K562 (cell line): Measurements from ENCODE around the gene DPY19L3. TPM values are rescaled to one million over a fixed set of nuclear protein-coding genes. Genes with fewer than 3 reads are reported as not detected.

Experiments used
- CGGBP1 ChIP-seq: fragments of 250-450 bp; sonication (Bioruptor Pico); IDR thresholded peaks from 2 replicates; pipeline ENCODE4 v1.9.0; 2021; ENCODE audit warnings: mild to moderate bottlenecking
- CSDE1 ChIP-seq, 2 experiments: fragments of 450-650 bp; IDR thresholded peaks; 2 replicates each; pipeline ENCODE4 v1.6.1; 2016; ENCODE audit warnings: mild to moderate bottlenecking in 1 of 2
- E2F5 ChIP-seq: sonication (generic); formaldehyde crosslinking; IDR thresholded peaks from 2 replicates; pipeline ENCODE4 v1.8.0; 2022; ENCODE audit warnings: mild to moderate bottlenecking, missing genetic modification reagents
- ETV6 ChIP-seq, 3 experiments: fragments of 150-350 bp in 1 of 3; sonication (generic) in 1 of 3; formaldehyde crosslinking in 1 of 3; IDR thresholded peaks; 2 replicates each; pipeline versions ENCODE4 v1.6.1 to v1.8.0; 2014 to 2022; ENCODE audit warnings: borderline replicate concordance in 2 of 3, low read depth in 2 of 3, antibody characterized with exemption in 1 of 3, low read length in 1 of 3, mild to moderate bottlenecking in 1 of 3, missing genetic modification reagents in 1 of 3
- MYC ChIP-seq, 2 experiments: fragments of 250-450 bp in 1 of 2; sonication (Bioruptor Pico) in 1 of 2; IDR thresholded peaks; 2 replicates each; pipeline versions ENCODE4 v1.5.1 to v1.6.1; 2012 to 2021; ENCODE audit warnings: low read depth in 2 of 2, borderline replicate concordance in 1 of 2, improper control_type of control experiment in 1 of 2, low read length in 1 of 2, mild to moderate bottlenecking in 1 of 2, moderate library complexity in 1 of 2
- NFYB ChIP-seq: IDR thresholded peaks from 2 replicates; pipeline ENCODE4 v1.6.1; 2011; ENCODE audit warnings: mild to moderate bottlenecking, moderate library complexity; ENCODE audit not compliant: insufficient read length; ENCODE audit errors: extremely low read depth
- RBM15 ChIP-seq: fragments of 200-400 bp; formaldehyde crosslinking; IDR thresholded peaks from 2 replicates; pipeline ENCODE4 v1.6.1; 2018; ENCODE audit warnings: mild to moderate bottlenecking, low read length, moderate library complexity; ENCODE audit not compliant: insufficient read depth
- SFPQ ChIP-seq: fragments of 200-400 bp; formaldehyde crosslinking; IDR thresholded peaks from 2 replicates; pipeline ENCODE4 v1.6.1; 2017; ENCODE audit warnings: mild to moderate bottlenecking, low read depth, low read length, moderate library complexity
- SMAD4 ChIP-seq: fragments of 250-450 bp; sonication (Bioruptor Pico); conservative IDR thresholded peaks from 2 replicates; pipeline ENCODE4 v1.8.0; 2021; ENCODE audit warnings: inconsistent platforms, mild to moderate bottlenecking, moderate library complexity
- TRIM24 ChIP-seq, 2 experiments: fragments of 450-650 bp; IDR thresholded peaks; 2 replicates each; pipeline ENCODE4 v1.6.1; 2016
- USF2 ChIP-seq: sonication (generic); formaldehyde crosslinking; IDR thresholded peaks from 2 replicates; pipeline ENCODE4 v1.5.0; 2020; ENCODE audit warnings: missing genetic modification reagents
- ZBTB11 ChIP-seq, 3 experiments: fragments of 200-800 bp in 1 of 3; fragments of 250-450 bp in 1 of 3; fragments of 450-650 bp in 1 of 3; sonication (Bioruptor Pico) in 1 of 3; sonication (Bioruptor generic) in 1 of 3; formaldehyde crosslinking in 1 of 3; IDR thresholded peaks; 2 replicates each; pipeline versions ENCODE4 v1.6.1 to v1.8.0; 2016 to 2022; ENCODE audit warnings: mild to moderate bottlenecking in 2 of 3, missing genetic modification characterization in 2 of 3, missing compliant biosample characterization in 1 of 3, moderate library complexity in 1 of 3
- ZFP1 ChIP-seq: fragments of 450-650 bp; formaldehyde crosslinking; IDR thresholded peaks from 2 replicates; pipeline ENCODE4 v1.4.0; 2020; ENCODE audit warnings: mild to moderate bottlenecking, mixed read lengths
- ZNF655 ChIP-seq: fragments of 250-450 bp; sonication (Bioruptor Pico); IDR thresholded peaks from 2 replicates; pipeline ENCODE4 v1.5.0; 2021
- polyA plus RNA-seq, 8 experiments: library from polyadenylated mRNA; depleted of rRNA in 4 of 8; stranded (reverse) in 5 of 8; unstranded in 3 of 8; fragments of >200 nt; fragmentation: Nextera tagmentation in 2 of 8; fragmentation: Illumina TruSeq in 1 of 8; extraction: Ambion mirVana in 2 of 8; extraction: Trizol in 1 of 8; gene quantifications; 2 replicates each; pipeline versions ENCODE4 v1.2.1 to v1.2.3, GENCODE V29; 2011 to 2014; ENCODE audit warnings: inconsistent platforms in 1 of 8, missing spikeins in 1 of 8
- total RNA-seq, 7 experiments: library from RNA; depleted of rRNA in 6 of 7; stranded (reverse); fragments of >200 nt in 6 of 7; fragmentation: Illumina TruSeq in 2 of 7; extraction: Trizol in 2 of 7; gene quantifications; 2 replicates each; pipeline versions ENCODE4 v1.2.1 to v1.2.3, GENCODE V29; 2011 to 2021; ENCODE audit warnings: low replicate concordance in 1 of 7

DPY19L3 gene
- total and polyA plus RNA-seq, 9 of the 15 experiments (the other 6 are each of a cell fraction or from before 2014, with no cell fraction given) = 4.7 to 39.2 (median 22.0) TPM

GRCh38 chr19:32405431-32406160 lies at the start of gene DPY19L3 (continued):
- TF ChIP-seq SFPQ (no peak), CSDE1 (IDR thresholded peaks at IDR 0.05) (no peak), ETV6 (IDR thresholded peaks at IDR 0.05; ENCODE audit: borderline replicate concordance in 1 of 2, low read depth in 2 of 2, low read length in 1 of 2) (peak; percentile 85 to 93; a peak in 3 of 4 replicates), ETV6 (CRISPR knock-in tag; IDR thresholded peaks at IDR 0.05; ENCODE audit: borderline replicate concordance) (no peak), E2F5 (CRISPR knock-in tag) (0 out of 2 replicates have a peak, but pooled peaks have one; percentile 13), NFYB (peak; percentile 71), RBM15 (0 out of 2 replicates have a peak, but pooled peaks have one; percentile 48), CGGBP1 (CRISPR knock-in tag) (no peak), TRIM24 (IDR thresholded peaks at IDR 0.05) (peak in 1 of 2 experiments; percentile 85; a peak in 2 of 4 replicates), SMAD4 (CRISPR knock-in tag) (peak; percentile 81), MYC (IDR thresholded peaks at IDR 0.05; ENCODE audit: low read depth, low read length) (peak; percentile 92), MYC (CRISPR knock-in tag; IDR thresholded peaks at IDR 0.05; ENCODE audit: borderline replicate concordance, low read depth) (no peak), ZNF655 (CRISPR knock-in tag) (no peak), ZFP1 (no peak), USF2 (0 out of 2 replicates have a peak, but pooled peaks have one; percentile 2), ZBTB11 (CRISPR knock-in tag; IDR thresholded peaks at IDR 0.05) (peak; percentile 88 to 98 (median 93); a peak in 5 of 6 replicates)
